LNCaP clone FGC (cell line): Measurements from ENCODE around the gene TREX2.

ENCODE experiments used
- DNase-seq: peaks from one replicate; pipeline ENCODE4 v3.0.0-alpha.2; 2011; ENCODE audit warnings: low read depth
- H3K4me3 ChIP-seq: 2 replicates; pipeline ENCODE4 v1.5.1; 2011; ENCODE audit warnings: mild to moderate bottlenecking, low read depth, low read length, control low read depth
- CTCF ChIP-seq: IDR thresholded peaks from 2 replicates; pipeline ENCODE4 v1.5.1; 2012; ENCODE audit warnings: mild to moderate bottlenecking; ENCODE audit not compliant: control insufficient read depth, insufficient read depth; ENCODE audit errors: extremely low read depth

Gene TREX2

GRCh38 chrX:153410888-153411254 is 35.0 kb downstream of the TREX2 start:
- DNase-seq: no peak
- TF ChIP-seq CTCF: no peak
- H3K4me3 ChIP-seq: no peak overlapping the region

GRCh38 chrX:153410373-153410772 is 35.5 kb downstream of the TREX2 start:
- no peak overlapping the region for H3K4me3 ChIP-seq
- TF ChIP-seq CTCF: no peak
- DNase-seq: no peak

GRCh38 chrX:153409414-153410101 is 36.3 kb downstream of the TREX2 start:
- no peak for TF ChIP-seq CTCF
- no peak overlapping the region for H3K4me3 ChIP-seq
- DNase-seq: no peak

GRCh38 chrX:153408871-153409351 is 36.9 kb downstream of the TREX2 start:
- no peak overlapping the region for H3K4me3 ChIP-seq
- DNase-seq: no peak

GRCh38 chrX:153408221-153408721 is 37.6 kb downstream of the TREX2 start:
- no peak overlapping the region for H3K4me3 ChIP-seq
- DNase-seq: no peak
- no peak for TF ChIP-seq CTCF

More at GRCh38 chrX:153408871-153409351, 36.9 kb downstream of the TREX2 start:
- no peak for TF ChIP-seq CTCF

- DNase-seq: no peak
- H3K4me3 ChIP-seq: no peak overlapping the region
- TF ChIP-seq CTCF: no peak
Observed at GRCh38 chrX:153407736-153408135, 38.1 kb downstream of the TREX2 start.

- TF ChIP-seq CTCF: no peak
- no peak overlapping the region for H3K4me3 ChIP-seq
- no peak for DNase-seq
Observed at GRCh38 chrX:153406903-153407302, 39.0 kb downstream of the TREX2 start.
